Heart left ventricle (tissue), 13 donors: ENCODE results near the gene FOXN3.

ENCODE experiments used
- POLR2A ChIP-seq, 2 donors: fragments of 450-650 bp; IDR thresholded peaks; one replicate each; pipeline ENCODE4 v1.6.1; 2017; ENCODE audit warnings: antibody characterized with exemption in 2 of 2, mild to moderate bottlenecking in 2 of 2, moderate library complexity in 2 of 2
- TF ChIP-seq, protein P1 (sequence below), 12 donors: fragments of 200-600 bp; sonication (generic) in 4 of 12; IDR thresholded peaks; one replicate each; pipeline versions ENCODE4 v1.5.0 to v1.8.0; 2018 to 2022; ENCODE audit warnings: antibody characterized with exemption in 12 of 12, mild to moderate bottlenecking in 5 of 12
- donor health status: ischemic (EF 13 %, LVEDD 7.1; RV severe dilation, severe dysfunction).
- donor health status: DM: no; HTN: yes; CAD: no.
- donor health status: DM: no; HTN: no; CAD: no.
- donor health status: ischemic (EF 25% LVEDD 6.9; RV normal size, moderate dysfunction).
- donor health status: ischemic (EF 25% LVEDD 5.7; RV mildly dilated, moderate dysfunction).
- donor health status: ischemic (EF 35%, LVEDD 5.7; RV mildly dilated, moderate dysfunction).
- donor health status: nonischemic (EF 11% LVEDD 7.7; RV severe dilation, severe dysfunction).
- donor health status: DM: yes; HTN: yes; CAD: no.
- donor health status: PGD.
- donor health status: ischemic (EF 29% LVEDD 5.4; RV normal size, mild dysfunction).
- donor health status: nonischemic (EF 23%, LVEDD 6.1; RV moderate dilation, normal function).

DNA sequence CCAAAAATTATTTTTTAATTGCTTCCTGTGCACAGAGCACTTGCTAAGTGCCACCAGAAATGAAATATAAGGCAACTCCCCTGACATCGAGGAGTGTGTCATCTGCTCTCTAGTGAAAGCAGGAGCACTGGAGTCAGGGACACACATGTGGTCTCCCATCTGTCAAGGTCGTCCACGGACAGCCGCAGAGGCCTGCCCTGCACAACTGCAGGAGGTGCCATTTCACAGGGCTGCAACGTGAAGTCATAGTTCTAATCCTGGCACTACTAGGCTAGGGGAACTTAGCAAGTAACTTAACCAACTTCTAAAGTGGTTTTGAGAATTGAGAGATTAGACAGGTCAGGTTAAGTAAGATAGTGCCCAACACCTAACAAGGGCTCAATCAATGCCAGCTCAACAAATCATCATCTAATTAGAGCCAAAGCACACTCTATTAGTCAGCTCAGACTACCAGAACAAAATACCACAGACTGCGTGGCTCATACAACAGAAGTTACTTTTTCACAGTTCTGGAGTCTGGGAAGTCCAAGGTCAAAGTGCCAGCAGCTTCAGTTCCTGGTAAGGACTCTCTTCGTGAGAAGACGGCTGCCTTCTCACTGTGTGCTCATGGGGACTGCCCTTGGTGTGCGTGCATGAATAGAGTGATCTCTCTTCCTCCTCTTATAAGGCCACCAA lies 30.7 kb downstream of the FOXN3 start:
- TF ChIP-seq, protein P1, sequence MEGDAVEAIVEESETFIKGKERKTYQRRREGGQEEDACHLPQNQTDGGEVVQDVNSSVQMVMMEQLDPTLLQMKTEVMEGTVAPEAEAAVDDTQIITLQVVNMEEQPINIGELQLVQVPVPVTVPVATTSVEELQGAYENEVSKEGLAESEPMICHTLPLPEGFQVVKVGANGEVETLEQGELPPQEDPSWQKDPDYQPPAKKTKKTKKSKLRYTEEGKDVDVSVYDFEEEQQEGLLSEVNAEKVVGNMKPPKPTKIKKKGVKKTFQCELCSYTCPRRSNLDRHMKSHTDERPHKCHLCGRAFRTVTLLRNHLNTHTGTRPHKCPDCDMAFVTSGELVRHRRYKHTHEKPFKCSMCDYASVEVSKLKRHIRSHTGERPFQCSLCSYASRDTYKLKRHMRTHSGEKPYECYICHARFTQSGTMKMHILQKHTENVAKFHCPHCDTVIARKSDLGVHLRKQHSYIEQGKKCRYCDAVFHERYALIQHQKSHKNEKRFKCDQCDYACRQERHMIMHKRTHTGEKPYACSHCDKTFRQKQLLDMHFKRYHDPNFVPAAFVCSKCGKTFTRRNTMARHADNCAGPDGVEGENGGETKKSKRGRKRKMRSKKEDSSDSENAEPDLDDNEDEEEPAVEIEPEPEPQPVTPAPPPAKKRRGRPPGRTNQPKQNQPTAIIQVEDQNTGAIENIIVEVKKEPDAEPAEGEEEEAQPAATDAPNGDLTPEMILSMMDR (IDR thresholded peaks at IDR 0.05): no peak
- TF ChIP-seq POLR2A (IDR thresholded peaks at IDR 0.05): no peak
